Activated naive CD4-positive, alpha-beta T cell treated with anti-CD3 and anti-CD28 coated beads, Interleukin-2, amount 50 U/mL, for 72 hours (primary cell): ENCODE measurements around the gene GPC4. TPM values are rescaled to one million over a fixed set of nuclear protein-coding genes. Genes with fewer than 3 reads are reported as not detected.
"Not testable (repeated sequence)": the region's sequence is repeated elsewhere in the genome, so short reads cannot be mapped to it uniquely, and the experiment has no call there.

Experiments used
- ATAC-seq, 2 donors: fragments of 150-1000 bp; cut with Tn5 transposase; 2 replicates each; pipeline ENCODE4 v1.10.0; 2021; ENCODE audit warnings: mild to moderate bottlenecking in 2 of 2, moderate library complexity in 2 of 2
- DNase-seq, 2 donors: peaks; one replicate each; pipeline ENCODE4 v3.0.0; 2021 to 2022; ENCODE audit warnings: low spot score in 2 of 2
- H3K27ac Mint-ChIP-seq, 2 donors: one replicate each; pipeline ENCODE4 v1.8.0; 2022; ENCODE audit warnings: mild to moderate bottlenecking in 2 of 2, mixed read lengths in 2 of 2
- H3K36me3 Mint-ChIP-seq, 2 donors: one replicate each; pipeline ENCODE4 v1.8.0; 2022; ENCODE audit warnings: mixed read lengths in 2 of 2
- H3K9me3 Mint-ChIP-seq, 2 donors: one replicate each; pipeline ENCODE4 v1.8.0; 2022; ENCODE audit warnings: mixed read lengths in 2 of 2
- total RNA-seq, 2 donors: library from RNA; stranded (reverse); gene quantifications; one replicate each; pipeline ENCODE4 v1.2.3, GENCODE V29; 2022

Gene GPC4
- total RNA-seq, 2 donors from 2014 or later, result 0.27 TPM; not detected in 1

GRCh38 chrX:133300591-133300990 is 114.7 kb downstream of the GPC4 start:
- Mint-ChIP-seq H3K27ac (no peak overlapping the region), H3K9me3 (no peaks in the 10 kb centered on the region), H3K36me3 (no peaks in the 10 kb centered on the region)
- ATAC-seq (no peak), DNase-seq (no peak)

- ATAC-seq (no peak), DNase-seq (no peak)
- no peak overlapping the region for H3K27ac Mint-ChIP-seq
- H3K36me3 Mint-ChIP-seq, result no peaks in the 10 kb centered on the region
- no peaks in the 10 kb centered on the region for H3K9me3 Mint-ChIP-seq
Measured at GRCh38 chrX:133297284-133297683, 118.0 kb downstream of the GPC4 start.

GRCh38 chrX:133294126-133294525 is 121.2 kb downstream of the GPC4 start:
- no peaks in the 10 kb centered on the region for H3K36me3 Mint-ChIP-seq
- ATAC-seq, result no peak
- H3K9me3 Mint-ChIP-seq, result no peaks in the 10 kb centered on the region
- peak overlapping the region in 1 of 2 donors; percentile 83 for H3K27ac Mint-ChIP-seq
- DNase-seq, result no peak

- DNase-seq (no peak), ATAC-seq (no peak)
- no peaks in the 10 kb centered on the region for H3K36me3 Mint-ChIP-seq
Measured at GRCh38 chrX:133290076-133290475, 125.2 kb downstream of the GPC4 start.

GRCh38 chrX:133287860-133288259 is 127.4 kb downstream of the GPC4 start:
- DNase-seq, result no peak
- Mint-ChIP-seq H3K9me3 (no peaks in the 10 kb centered on the region), H3K36me3 (no peaks in the 10 kb centered on the region), H3K27ac (no peak overlapping the region)
- no peak for ATAC-seq

More at GRCh38 chrX:133290076-133290475, 125.2 kb downstream of the GPC4 start:
- Mint-ChIP-seq H3K27ac (no peak overlapping the region), H3K9me3 (no peaks in the 10 kb centered on the region)

GRCh38 chrX:133285341-133285740 is 129.9 kb downstream of the GPC4 start:
- no peak overlapping the region for H3K27ac Mint-ChIP-seq
- no peak for DNase-seq
- H3K36me3 Mint-ChIP-seq, result peaks cover 0 to 6% of the 10 kb centered on the region in 2 donors
- peaks cover 0 to 5% of the 10 kb centered on the region in 2 donors for H3K9me3 Mint-ChIP-seq
- no peak for ATAC-seq

GRCh38 chrX:133279112-133279730 is 136.1 kb downstream of the GPC4 start:
- not testable (repeated sequence) for H3K27ac Mint-ChIP-seq, DNase-seq, ATAC-seq
- Mint-ChIP-seq H3K36me3 (peaks cover 0 to 10% of the 10 kb centered on the region in 2 donors), H3K9me3 (peaks cover 0 to 11% of the 10 kb centered on the region in 2 donors)

GRCh38 chrX:133273180-133273579 is 142.1 kb downstream of the GPC4 start:
- Mint-ChIP-seq H3K9me3 (peaks cover 0 to 6% of the 10 kb centered on the region in 2 donors), H3K27ac (no peak overlapping the region), H3K36me3 (peaks cover 0 to 4% of the 10 kb centered on the region in 2 donors)
- ATAC-seq (no peak), DNase-seq (no peak)

GRCh38 chrX:133269168-133269567 is 146.1 kb downstream of the GPC4 start:
- Mint-ChIP-seq H3K9me3 (no peaks in the 10 kb centered on the region), H3K36me3 (no peaks in the 10 kb centered on the region), H3K27ac (no peak overlapping the region)
- ATAC-seq (no peak), DNase-seq (no peak)

GRCh38 chrX:133267621-133268020 is 147.7 kb downstream of the GPC4 start:
- Mint-ChIP-seq H3K9me3 (no peaks in the 10 kb centered on the region), H3K27ac (no peak overlapping the region), H3K36me3 (no peaks in the 10 kb centered on the region)
- ATAC-seq (no peak), DNase-seq (no peak)

- no peak overlapping the region for H3K27ac Mint-ChIP-seq
- DNase-seq (no peak), ATAC-seq (no peak)
- no peaks in the 10 kb centered on the region for H3K36me3 Mint-ChIP-seq
- no peaks in the 10 kb centered on the region for H3K9me3 Mint-ChIP-seq
Measured at GRCh38 chrX:133265331-133265730, 150.0 kb downstream of the GPC4 start.

GRCh38 chrX:133258481-133258880 is 156.8 kb downstream of the GPC4 start:
- ATAC-seq (no peak), DNase-seq (no peak)
- Mint-ChIP-seq H3K36me3 (no peaks in the 10 kb centered on the region), H3K9me3 (no peaks in the 10 kb centered on the region), H3K27ac (no peak overlapping the region)

- ATAC-seq (no peak), DNase-seq (no peak)
- no peaks in the 10 kb centered on the region for H3K9me3 Mint-ChIP-seq
- H3K36me3 Mint-ChIP-seq, result no peaks in the 10 kb centered on the region
- no peak overlapping the region for H3K27ac Mint-ChIP-seq
Measured at GRCh38 chrX:133254666-133255065, 160.6 kb downstream of the GPC4 start.

- DNase-seq (no peak), ATAC-seq (no peak)
- no peaks in the 10 kb centered on the region for H3K36me3 Mint-ChIP-seq
- H3K9me3 Mint-ChIP-seq, result peaks cover 0 to 5% of the 10 kb centered on the region in 2 donors
- no peak overlapping the region for H3K27ac Mint-ChIP-seq
Measured at GRCh38 chrX:133251204-133251603, 164.1 kb downstream of the GPC4 start.

GRCh38 chrX:133250184-133251100 is 164.8 kb downstream of the GPC4 start:
- H3K36me3 Mint-ChIP-seq, result no peaks in the 10 kb centered on the region
- ATAC-seq, result no peak

More at GRCh38 chrX:133250184-133251100, 164.8 kb downstream of the GPC4 start:
- no peak for DNase-seq
- H3K27ac Mint-ChIP-seq, result no peak overlapping the region
- H3K9me3 Mint-ChIP-seq, result peaks cover 0 to 9% of the 10 kb centered on the region in 2 donors
